Colonic mucosa (tissue), 4 donors: ENCODE data around the gene DLG2. TPM values are rescaled to one million over a fixed set of nuclear protein-coding genes. Genes with fewer than 3 reads are reported as not detected.

Experiments
- DNase-seq: peaks from one replicate; pipeline ENCODE4 v3.0.0-alpha.2; 2020
- H3K27ac ChIP-seq: fragments of 200-600 bp; one replicate; pipeline ENCODE4 v1.8.0; 2021
- H3K27me3 ChIP-seq: fragments of 200-600 bp; one replicate; pipeline ENCODE4 v1.8.0; 2021
- H3K36me3 ChIP-seq: fragments of 200-600 bp; one replicate; pipeline ENCODE4 v1.8.0; 2021
- H3K4me1 ChIP-seq: fragments of 200-600 bp; one replicate; pipeline ENCODE4 v1.8.0; 2021; ENCODE audit warnings: mild to moderate bottlenecking
- H3K4me3 ChIP-seq: fragments of 200-600 bp; one replicate; pipeline ENCODE4 v1.8.0; 2021
- H3K9ac ChIP-seq, 2 donors: one replicate each; pipeline ENCODE4 v1.7.0; 2013; ENCODE audit warnings: control low read depth in 2 of 2, low read depth in 2 of 2, low read length in 2 of 2
- H3K9me3 ChIP-seq: fragments of 200-600 bp; one replicate; pipeline ENCODE4 v1.8.0; 2021
- CTCF ChIP-seq: fragments of 200-600 bp; IDR thresholded peaks from one replicate; pipeline ENCODE4 v1.8.0; 2022; ENCODE audit warnings: antibody characterized with exemption, mild to moderate bottlenecking
- intact Hi-C: fragments of 100-400 bp; cut with DNase I; formaldehyde crosslinking; loops from one replicate; pipeline ENCODE4 v1.14.1; 2022
- total RNA-seq, 2 donors: library from RNA; stranded (reverse); fragmentation: NEBNext Ultra II Directional in 1 of 2; extraction: Animal tissue kit (Norgen Biotek cat#: 25700) in 1 of 2; gene quantifications; one replicate each; pipeline ENCODE4 v1.2.1, GENCODE V29; 2021
- donor health status: healthy.
- donor health status: DM: no; HTN: no; CAD: no.
- donor health status: DM: no; HTN: no; CAD: no.

Gene DLG2
- total RNA-seq, 2 donors from 2014 or later = 1.4 to 3.3 TPM

GRCh38 chr11:84273541-84273940 lies 1353.6 kb downstream of the DLG2 start:
- no peak for DNase-seq
- intact Hi-C loops = no loop called here
- H3K4me3 ChIP-seq = no peak overlapping the region
- H3K9ac ChIP-seq = no peak overlapping the region
- no peaks in the 10 kb centered on the region for H3K27me3 ChIP-seq
- H3K4me1 ChIP-seq = no peaks in the 10 kb centered on the region
- H3K27ac ChIP-seq = no peak overlapping the region
- H3K9me3 ChIP-seq = no peaks in the 10 kb centered on the region
- TF ChIP-seq CTCF = no peak
- H3K36me3 ChIP-seq = no peaks in the 10 kb centered on the region

GRCh38 chr11:84270466-84270865 lies 1356.7 kb downstream of the DLG2 start:
- no peak for DNase-seq
- intact Hi-C loops = no loop called here
- Histone ChIP-seq H3K27ac (no peak overlapping the region), H3K36me3 (no peaks in the 10 kb centered on the region), H3K4me1 (no peaks in the 10 kb centered on the region), H3K9ac (no peak overlapping the region), H3K4me3 (no peak overlapping the region), H3K9me3 (no peaks in the 10 kb centered on the region), H3K27me3 (no peaks in the 10 kb centered on the region)
- no peak for TF ChIP-seq CTCF

GRCh38 chr11:84264066-84264465 lies 1363.1 kb downstream of the DLG2 start:
- Histone ChIP-seq H3K4me1 (no peaks in the 10 kb centered on the region), H3K36me3 (no peaks in the 10 kb centered on the region), H3K27ac (no peak overlapping the region), H3K9ac (no peak overlapping the region), H3K9me3 (no peaks in the 10 kb centered on the region), H3K27me3 (no peaks in the 10 kb centered on the region), H3K4me3 (no peak overlapping the region)
- intact Hi-C loops = no loop called here
- DNase-seq = no peak
- TF ChIP-seq CTCF = no peak

- H3K27me3 ChIP-seq = no peaks in the 10 kb centered on the region
- no peak for TF ChIP-seq CTCF
- no peak for DNase-seq
- intact Hi-C loops = no loop called here
- no peak overlapping the region for H3K4me3 ChIP-seq
- H3K36me3 ChIP-seq = no peaks in the 10 kb centered on the region
- no peak overlapping the region for H3K9ac ChIP-seq
- no peaks in the 10 kb centered on the region for H3K4me1 ChIP-seq
- H3K9me3 ChIP-seq = no peaks in the 10 kb centered on the region
- H3K27ac ChIP-seq = no peak overlapping the region
These were observed 1365.4 kb downstream of the DLG2 start for GRCh38 chr11:84261707-84262106.

GRCh38 chr11:84260862-84261261 lies 1366.3 kb downstream of the DLG2 start:
- Histone ChIP-seq H3K4me3 (no peak overlapping the region), H3K36me3 (no peaks in the 10 kb centered on the region), H3K4me1 (no peaks in the 10 kb centered on the region), H3K27me3 (no peaks in the 10 kb centered on the region), H3K9ac (no peak overlapping the region), H3K27ac (no peak overlapping the region), H3K9me3 (no peaks in the 10 kb centered on the region)
- no peak for DNase-seq
- intact Hi-C loops = no loop called here
- TF ChIP-seq CTCF = no peak

- H3K9me3 ChIP-seq = no peaks in the 10 kb centered on the region
- no peaks in the 10 kb centered on the region for H3K4me1 ChIP-seq
- no peak for TF ChIP-seq CTCF
- H3K27me3 ChIP-seq = no peaks in the 10 kb centered on the region
- no peaks in the 10 kb centered on the region for H3K36me3 ChIP-seq
- no peak for DNase-seq
- intact Hi-C loops = no loop called here
- H3K4me3 ChIP-seq = no peak overlapping the region
- H3K27ac ChIP-seq = no peak overlapping the region
- no peak overlapping the region for H3K9ac ChIP-seq
These were observed 1370.5 kb downstream of the DLG2 start for GRCh38 chr11:84256618-84257017.
